Neuron (in vitro differentiated cells): ENCODE measurements around the gene NANOG.
"Not testable (repeated sequence)": the region's sequence is repeated elsewhere in the genome, so short reads cannot be mapped to it uniquely, and the experiment has no call there.

ENCODE experiments used
- H2AFZ ChIP-seq: one replicate; pipeline ENCODE4 v1.6.1; 2013; ENCODE audit warnings: low read depth, mild to moderate bottlenecking, inconsistent platforms, low read length, moderate library complexity
- H3K27me3 ChIP-seq: one replicate; pipeline ENCODE4 v1.6.1; 2013; ENCODE audit warnings: low read length; ENCODE audit not compliant: insufficient read depth
- H3K36me3 ChIP-seq: one replicate; pipeline ENCODE4 v1.6.1; 2013; ENCODE audit warnings: low read length; ENCODE audit not compliant: insufficient read depth
- H3K4me1 ChIP-seq: one replicate; pipeline ENCODE4 v1.6.1; 2013; ENCODE audit warnings: low read length; ENCODE audit not compliant: insufficient read depth
- H3K4me3 ChIP-seq: 2 replicates; pipeline ENCODE4 v1.5.1; 2013; ENCODE audit warnings: mild to moderate bottlenecking, low read length, moderate library complexity
- H3K9me3 ChIP-seq: one replicate; pipeline ENCODE4 v1.6.1; 2013; ENCODE audit warnings: low read length

Gene NANOG

DNA sequence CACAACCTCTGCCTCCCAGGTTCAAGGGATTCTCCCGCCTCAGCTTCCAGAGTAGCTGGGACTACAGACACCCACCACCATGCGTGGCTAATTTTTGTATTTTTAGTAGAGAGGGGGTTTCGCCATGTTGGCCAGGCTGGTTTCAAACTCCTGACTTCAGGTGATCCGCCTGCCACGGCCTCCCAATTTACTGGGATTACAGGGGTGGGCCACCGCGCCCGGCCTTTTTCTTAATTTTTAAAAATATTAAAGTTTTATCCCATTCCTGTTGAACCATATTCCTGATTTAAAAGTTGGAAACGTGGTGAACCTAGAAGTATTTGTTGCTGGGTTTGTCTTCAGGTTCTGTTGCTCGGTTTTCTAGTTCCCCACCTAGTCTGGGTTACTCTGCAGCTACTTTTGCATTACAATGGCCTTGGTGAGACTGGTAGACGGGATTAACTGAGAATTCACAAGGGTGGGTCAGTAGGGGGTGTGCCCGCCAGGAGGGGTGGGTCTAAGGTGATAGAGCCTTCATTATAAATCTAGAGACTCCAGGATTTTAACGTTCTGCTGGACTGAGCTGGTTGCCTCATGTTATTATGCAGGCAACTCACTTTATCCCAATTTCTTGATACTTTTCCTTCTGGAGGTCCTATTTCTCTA, at the start of gene NANOG:
Gene NANOG, plus strand, starts transcription at position 519 of the 645 bp plus-strand sequence. CDS start 213 bp downstream, outside the sequence.
- not testable (repeated sequence) for H3K27me3 ChIP-seq, H3K4me3 ChIP-seq
- H2AFZ ChIP-seq: peak within 1 kb of the TSS; percentile 55

DNA sequence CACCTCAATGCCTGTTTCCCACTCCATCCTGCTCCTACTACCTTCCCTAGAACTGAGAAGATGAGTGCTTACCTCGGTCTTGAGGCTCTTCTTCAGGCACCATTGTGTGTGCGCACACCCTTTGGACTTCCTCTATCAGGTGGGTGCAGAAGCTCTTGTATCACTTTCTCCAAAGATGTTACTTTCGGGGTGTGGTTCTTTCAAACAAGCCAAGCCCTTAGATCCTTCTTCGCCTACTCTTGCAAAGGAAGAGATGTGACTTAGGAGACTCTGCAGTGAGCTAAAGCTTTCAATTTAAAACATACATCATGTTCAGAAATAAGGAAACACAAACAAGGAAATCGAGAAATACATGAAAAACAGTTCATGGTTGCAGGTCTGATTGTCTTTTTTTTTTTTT, 42.0 kb upstream of the NANOG start, which contains the start of gene CLEC4C:
Gene CLEC4C, minus strand, starts transcription at position 130 of the 400 bp plus-strand sequence. Its CDS starts 27 bp downstream, at position 103.
- Histone ChIP-seq H3K27me3 (no peaks in the 10 kb centered on the region), H3K4me3 (no peak within 1 kb of the TSS), H3K9me3 (no peaks in the 10 kb centered on the region), H2AFZ (no peak within 1 kb of the TSS), H3K4me1 (no peaks in the 10 kb centered on the region), H3K36me3 (no peaks in the 10 kb centered on the region)

More for the DNA sequence above, at the start of gene NANOG:
- H3K9me3 ChIP-seq, H3K36me3 ChIP-seq, H3K4me1 ChIP-seq: not testable (repeated sequence)

DNA sequence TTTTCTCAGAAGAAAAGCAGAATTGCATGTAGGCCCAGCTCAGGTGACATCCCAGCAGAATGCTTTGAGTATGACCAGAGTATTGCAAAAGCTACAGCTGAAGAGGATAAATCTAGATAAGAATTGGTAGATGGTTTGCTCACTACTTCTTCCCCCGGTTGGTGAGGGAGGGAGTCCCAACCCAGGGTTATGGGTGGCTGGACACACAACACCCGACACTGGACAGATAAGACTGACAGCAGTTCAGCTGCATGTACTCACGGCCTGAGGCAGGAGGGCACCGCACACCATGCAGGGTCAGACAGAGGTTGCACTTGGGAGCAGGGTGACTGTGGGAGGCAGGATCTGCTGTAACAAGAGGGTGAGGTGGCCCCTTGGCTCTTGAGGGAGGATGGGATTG, 40.4 kb upstream of the NANOG start:
- Histone ChIP-seq H3K4me1 (no peaks in the 10 kb centered on the region), H3K4me3 (no peak overlapping the region), H2AFZ (no peak overlapping the region), H3K36me3 (no peaks in the 10 kb centered on the region), H3K9me3 (no peaks in the 10 kb centered on the region), H3K27me3 (no peaks in the 10 kb centered on the region)

DNA sequence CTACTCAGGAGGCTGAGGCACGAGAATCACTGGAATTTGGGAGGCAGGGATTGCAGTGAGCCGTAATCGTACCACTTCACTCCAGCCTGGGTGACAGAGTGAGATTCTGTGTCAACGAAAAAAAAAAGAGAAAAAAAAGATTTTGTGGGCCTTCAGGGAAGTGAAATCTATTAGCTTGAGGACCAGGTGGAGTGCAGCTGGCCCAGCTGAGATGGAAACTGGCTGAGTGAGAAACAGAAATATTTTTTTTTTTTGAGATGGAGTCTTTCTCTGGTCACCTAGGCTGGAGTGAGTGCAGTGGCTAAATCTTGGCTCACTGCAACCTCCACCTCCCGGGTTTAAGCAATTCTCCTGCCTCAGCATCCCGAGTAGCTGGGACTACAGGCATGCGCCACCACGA, 39.8 kb upstream of the NANOG start:
- H3K4me3 ChIP-seq: no peak overlapping the region
- H3K27me3 ChIP-seq: no peaks in the 10 kb centered on the region
- no peaks in the 10 kb centered on the region for H3K4me1 ChIP-seq
- H2AFZ ChIP-seq: no peak overlapping the region
- no peaks in the 10 kb centered on the region for H3K9me3 ChIP-seq
- no peaks in the 10 kb centered on the region for H3K36me3 ChIP-seq

DNA sequence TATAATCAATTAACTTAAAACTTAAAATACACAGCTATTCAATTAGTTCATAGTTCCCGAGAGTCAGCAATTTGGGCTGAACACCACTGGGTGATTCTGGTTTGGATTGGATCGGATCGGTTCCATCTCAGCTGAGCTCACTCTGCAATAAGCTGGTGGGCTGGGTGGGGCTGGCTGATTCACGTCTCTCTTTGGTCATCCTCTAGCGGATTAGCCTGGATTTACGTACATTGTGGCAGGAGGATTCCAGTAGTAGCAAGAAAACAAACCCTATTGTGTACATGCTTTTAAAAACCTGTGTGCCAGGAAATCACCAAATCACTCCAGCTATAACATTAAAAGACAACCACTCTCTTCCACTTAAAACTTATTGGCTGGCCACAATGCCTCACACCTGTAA, 38.9 kb upstream of the NANOG start:
- no peaks in the 10 kb centered on the region for H3K27me3 ChIP-seq
- no peaks in the 10 kb centered on the region for H3K36me3 ChIP-seq
- no peaks in the 10 kb centered on the region for H3K4me1 ChIP-seq
- H3K4me3 ChIP-seq: no peak overlapping the region
- H3K9me3 ChIP-seq: no peaks in the 10 kb centered on the region
- no peak overlapping the region for H2AFZ ChIP-seq

DNA sequence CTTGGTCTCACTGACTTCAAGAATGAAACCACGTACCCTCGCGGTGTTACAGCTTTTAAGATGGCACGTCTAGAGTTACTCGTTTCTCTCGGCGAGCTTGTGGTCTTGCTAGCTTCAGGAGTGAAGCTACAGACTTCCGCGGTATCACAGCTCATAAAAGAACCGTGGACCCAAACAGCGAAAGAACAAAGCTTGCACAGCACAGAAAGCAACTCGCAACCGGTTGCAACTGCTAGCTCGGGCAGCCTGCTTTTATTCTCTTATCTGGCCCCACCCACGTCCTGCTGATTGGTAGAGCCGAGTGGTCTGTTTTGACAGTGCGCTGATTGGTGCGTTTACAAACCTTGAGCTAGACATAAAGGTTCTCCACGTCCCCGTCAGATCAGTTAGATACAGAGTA, 37.8 kb upstream of the NANOG start:
- Histone ChIP-seq H2AFZ (no peak overlapping the region), H3K4me1 (no peaks in the 10 kb centered on the region), H3K9me3 (no peaks in the 10 kb centered on the region), H3K36me3 (no peaks in the 10 kb centered on the region), H3K4me3 (no peak overlapping the region), H3K27me3 (no peaks in the 10 kb centered on the region)

DNA sequence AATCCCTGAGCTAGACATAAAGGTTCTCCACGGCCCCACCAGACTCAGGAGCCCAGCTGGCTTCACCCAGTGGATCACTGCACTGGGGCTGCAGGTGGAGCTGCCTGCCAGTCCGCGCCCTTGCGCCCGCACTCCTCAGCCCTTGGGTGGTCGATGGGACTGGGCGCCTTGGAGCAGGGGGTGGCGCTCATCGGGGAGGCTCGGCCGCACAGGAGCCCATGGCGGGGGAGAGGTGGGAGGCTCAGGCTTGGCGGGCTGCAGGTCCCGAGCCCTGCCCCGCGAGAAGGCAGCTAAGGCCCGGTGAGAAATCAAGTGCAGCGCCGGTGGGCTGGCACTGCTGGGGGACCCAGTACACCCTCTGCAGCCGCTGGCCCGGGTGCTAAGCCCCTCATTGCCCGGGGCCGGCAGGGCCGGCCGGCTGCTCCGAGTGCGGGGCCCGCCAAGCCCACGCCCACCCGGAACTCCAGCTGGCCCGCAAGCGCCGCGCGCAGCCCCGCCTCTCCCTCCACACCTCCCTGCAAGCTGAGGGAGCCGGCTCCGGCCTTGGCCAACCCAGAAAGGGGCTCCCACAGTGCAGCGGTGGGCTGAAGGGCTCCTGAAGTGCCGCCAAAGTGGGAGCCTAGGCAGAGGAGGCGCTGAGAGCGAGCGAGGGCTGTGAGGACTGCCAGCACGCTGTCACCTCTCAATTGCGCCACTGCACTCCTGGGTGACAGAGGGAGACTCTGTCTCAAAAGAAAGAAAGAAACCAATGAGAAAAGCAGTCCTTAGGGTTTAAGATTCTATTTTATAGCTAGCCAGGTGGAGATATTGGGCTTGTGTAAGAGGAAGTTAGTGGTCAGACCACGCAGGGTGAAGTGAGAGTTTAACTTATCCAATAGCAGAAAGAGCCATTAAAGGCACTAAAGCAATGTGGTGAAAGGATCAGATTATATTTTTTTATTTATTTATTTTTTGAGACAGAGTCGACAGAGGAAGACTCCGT, 37.0 kb upstream of the NANOG start:
- H3K27me3 ChIP-seq, H3K36me3 ChIP-seq, H3K4me3 ChIP-seq, H3K9me3 ChIP-seq, H2AFZ ChIP-seq, H3K4me1 ChIP-seq: not testable (repeated sequence)

DNA sequence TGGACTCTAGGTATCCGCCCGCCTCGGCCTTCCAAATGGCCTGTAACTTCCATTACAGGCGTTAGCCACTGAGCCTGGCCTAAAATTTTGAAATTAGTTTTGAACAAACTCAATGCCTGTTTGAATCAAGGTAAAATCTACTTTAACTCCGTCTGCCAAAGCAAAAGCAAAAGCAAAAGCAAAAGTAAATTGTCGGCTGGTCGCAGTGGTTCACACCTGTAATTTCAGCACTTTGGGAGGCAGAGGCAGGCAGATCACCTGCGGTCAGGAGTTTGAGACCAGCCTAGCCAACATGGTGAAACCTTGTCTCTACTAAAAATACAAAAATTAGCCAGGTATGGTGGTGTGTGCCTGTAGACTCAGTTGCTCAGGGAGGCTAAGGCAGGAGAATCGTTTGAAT, 33.5 kb upstream of the NANOG start:
- H2AFZ ChIP-seq, H3K4me1 ChIP-seq, H3K4me3 ChIP-seq, H3K9me3 ChIP-seq, H3K36me3 ChIP-seq, H3K27me3 ChIP-seq: not testable (repeated sequence)

DNA sequence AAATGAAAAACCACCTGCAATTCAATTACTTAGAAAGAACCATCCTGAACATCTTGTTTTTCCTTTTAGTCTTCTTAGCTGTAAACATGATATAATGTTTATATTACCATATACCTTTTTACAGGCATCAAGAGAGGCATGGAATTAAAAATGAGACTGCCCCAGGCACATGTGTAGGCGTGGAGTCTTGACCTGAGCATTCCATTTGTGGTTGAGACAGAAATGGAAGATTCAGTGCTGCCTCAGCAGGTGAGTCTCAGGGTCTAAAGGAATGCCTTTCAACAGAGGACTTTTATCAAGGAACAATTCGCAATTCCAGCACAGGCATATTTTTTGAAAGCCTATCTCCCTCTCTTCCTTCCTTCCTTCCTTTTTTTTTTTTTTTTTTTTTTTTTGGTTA, 32.2 kb upstream of the NANOG start:
- Histone ChIP-seq H3K27me3 (no peaks in the 10 kb centered on the region), H2AFZ (no peak overlapping the region), H3K4me3 (no peak overlapping the region), H3K36me3 (no peaks in the 10 kb centered on the region), H3K4me1 (peaks cover 4% of the 10 kb centered on the region), H3K9me3 (no peaks in the 10 kb centered on the region)

DNA sequence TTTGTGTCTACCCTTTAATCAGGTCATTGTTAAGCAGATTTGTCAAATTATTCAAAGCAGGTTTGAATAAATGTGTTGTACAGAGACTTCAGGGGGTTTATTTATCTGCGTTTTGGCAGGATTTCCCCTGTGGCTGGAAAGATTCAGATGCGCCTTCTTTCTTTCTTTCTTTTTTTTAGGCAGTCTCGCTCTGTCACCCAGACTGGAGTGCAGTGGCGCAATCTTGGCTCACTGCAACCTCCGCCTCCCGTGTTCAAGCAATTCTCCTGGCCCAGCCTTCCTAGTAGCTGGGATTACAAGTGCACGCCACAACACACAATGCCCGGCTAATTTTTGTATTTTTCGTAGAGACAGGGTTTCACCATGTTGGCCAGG, 30.4 kb upstream of the NANOG start:
- H3K36me3 ChIP-seq: no peaks in the 10 kb centered on the region

DNA sequence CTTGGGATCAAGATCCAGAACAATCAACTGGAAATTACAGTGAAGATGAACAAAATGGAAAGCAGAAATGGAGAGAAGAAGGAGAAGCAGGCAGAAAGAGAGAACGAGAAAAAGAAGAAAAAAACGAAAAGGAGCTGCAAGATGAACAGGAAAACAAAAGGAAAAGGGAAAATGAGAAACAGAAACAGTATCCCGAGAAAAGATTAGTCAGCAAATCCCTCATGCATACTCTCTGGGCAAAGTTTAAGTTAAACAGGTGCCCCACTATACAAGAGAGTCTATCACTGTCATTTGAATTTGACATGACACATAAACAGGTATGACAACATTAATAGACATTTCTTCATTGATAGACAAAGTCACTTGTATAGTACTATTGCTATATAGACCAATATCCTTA, 19.2 kb upstream of the NANOG start:
- no peak overlapping the region for H3K4me3 ChIP-seq
- no peaks in the 10 kb centered on the region for H3K4me1 ChIP-seq
- no peaks in the 10 kb centered on the region for H3K27me3 ChIP-seq
- no peaks in the 10 kb centered on the region for H3K36me3 ChIP-seq
- H2AFZ ChIP-seq: no peak overlapping the region
- H3K9me3 ChIP-seq: no peaks in the 10 kb centered on the region

More for the DNA sequence above, 30.4 kb upstream of the NANOG start:
- peaks cover 4% of the 10 kb centered on the region for H3K4me1 ChIP-seq
- H3K27me3 ChIP-seq: no peaks in the 10 kb centered on the region
- no peak overlapping the region for H3K4me3 ChIP-seq
- H3K9me3 ChIP-seq: no peaks in the 10 kb centered on the region
- no peak overlapping the region for H2AFZ ChIP-seq

DNA sequence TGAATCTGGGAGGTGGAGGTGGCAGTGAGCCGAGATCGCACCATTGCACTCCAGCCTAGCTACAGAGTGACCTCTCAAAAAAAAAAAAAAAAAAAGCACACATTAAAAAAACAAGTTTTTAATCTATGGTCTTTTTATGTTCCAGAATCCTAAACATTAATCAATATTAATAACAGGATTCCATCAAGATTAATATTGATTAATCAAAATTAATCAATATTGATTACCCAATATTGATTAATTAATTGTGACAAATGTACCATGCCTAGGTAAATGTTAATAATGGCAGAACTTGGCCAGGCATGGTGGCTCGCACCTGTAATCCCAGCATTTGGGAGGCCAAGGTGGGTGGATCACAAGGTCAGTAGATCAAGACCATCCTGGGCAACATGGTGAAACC, 7.9 kb upstream of the NANOG start:
- H3K9me3 ChIP-seq: no peaks in the 10 kb centered on the region
- no peaks in the 10 kb centered on the region for H3K36me3 ChIP-seq
- no peak overlapping the region for H2AFZ ChIP-seq
- no peak overlapping the region for H3K4me3 ChIP-seq
- no peaks in the 10 kb centered on the region for H3K27me3 ChIP-seq
- H3K4me1 ChIP-seq: no peaks in the 10 kb centered on the region

DNA sequence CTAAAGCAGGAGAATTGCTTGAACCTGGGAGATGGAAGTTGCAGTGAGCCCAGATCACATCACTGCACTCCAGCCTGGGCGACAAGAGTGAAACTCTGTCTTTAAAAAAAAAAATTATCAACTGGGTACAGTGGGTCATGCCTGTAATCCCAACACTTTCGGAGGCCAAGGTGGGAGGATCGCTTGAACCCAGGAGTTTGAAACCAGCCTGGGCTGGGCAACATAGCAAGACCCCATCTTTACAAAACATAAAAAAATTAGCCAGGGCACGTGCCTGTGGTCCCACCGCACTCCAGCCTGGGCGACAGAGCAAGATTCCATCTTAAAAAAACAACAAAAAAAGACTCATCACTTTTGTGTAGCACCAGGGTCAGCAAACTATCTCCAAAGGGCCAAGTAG, 7.1 kb upstream of the NANOG start:
- Histone ChIP-seq H3K9me3 (no peaks in the 10 kb centered on the region), H2AFZ (no peak overlapping the region), H3K4me3 (no peak overlapping the region), H3K4me1 (no peaks in the 10 kb centered on the region), H3K27me3 (no peaks in the 10 kb centered on the region), H3K36me3 (no peaks in the 10 kb centered on the region)
